MM.1S (cell line): ENCODE measurements around the gene DNAH5.

Experiments used
- CTCF ChIP-seq: fragments of 300-600 bp; sonication (generic); IDR thresholded peaks from 2 replicates; pipeline ENCODE4 v1.5.1; 2016; ENCODE audit warnings: antibody characterized with exemption, low read length, mixed read lengths
- EZH2phosphoT487 ChIP-seq: fragments of 300-600 bp; sonication (generic); IDR thresholded peaks from 2 replicates; pipeline ENCODE4 v1.6.1; 2018; ENCODE audit warnings: antibody characterized with exemption, low read length

GRCh38 chr5:13945271-13945670, 783 bp upstream of the DNAH5 start:
- TF ChIP-seq CTCF = no peak
- no peak for TF ChIP-seq EZH2phosphoT487
